Pancreas (tissue), 10 donors: Measurements from ENCODE around the gene CROCC2. TPM values are rescaled to one million over a fixed set of nuclear protein-coding genes. Genes with fewer than 3 reads are reported as not detected.

Source experiments
- ATAC-seq, 4 donors: fragments of 200-7000 bp; cut with Tn5 transposase; one replicate each; pipeline versions ENCODE4 v1.8.0 to v1.9.1; 2020; ENCODE audit warnings: mild to moderate bottlenecking in 4 of 4, moderate library complexity in 4 of 4
- DNase-seq, 6 donors: peaks; one replicate each; pipeline ENCODE4 v3.0.0-alpha.2; 2020
- FAIRE-seq: peaks from 2 replicates; lab custom pipeline; 2012; peaks lifted over from hg19 to GRCh38; lab: Jason Lieb, UNC
- H3K27ac ChIP-seq, 4 donors: fragments of 200-600 bp; sonication (generic); 1 replicate in 3 of 4; 2 replicates in 1 of 4; pipeline versions ENCODE4 v1.5.0 to v1.8.0; 2020
- H3K27me3 ChIP-seq, 4 donors: fragments of 200-600 bp; one replicate each; pipeline ENCODE4 v1.8.0; 2021
- H3K36me3 ChIP-seq, 3 donors: fragments of 200-600 bp; sonication (generic) in 1 of 3; one replicate each; pipeline versions ENCODE4 v1.5.0 to v1.8.0; 2020 to 2021
- H3K4me1 ChIP-seq, 3 donors: fragments of 200-600 bp; one replicate each; pipeline ENCODE4 v1.8.0; 2021
- H3K4me3 ChIP-seq, 4 donors: fragments of 200-600 bp; sonication (generic) in 2 of 4; one replicate each; pipeline versions ENCODE4 v1.5.0 to v1.8.0; 2020 to 2021
- H3K9me3 ChIP-seq, 4 donors: fragments of 200-600 bp; one replicate each; pipeline ENCODE4 v1.8.0; 2021
- CTCF ChIP-seq, 4 donors: fragments of 200-600 bp; sonication (generic) in 3 of 4; IDR thresholded peaks; one replicate each; pipeline versions ENCODE4 v1.5.0 to v1.8.0; 2021; ENCODE audit warnings: antibody characterized with exemption in 4 of 4
- whole genome bisulfite sequencing, 2 donors: extraction: QIAGEN DNeasy Blood & Tissue Kit; methylation state at CpG; one replicate each; pipeline ENCODE4 v1.1.7; 2013; 5-methylcytosine and 5-hydroxymethylcytosine counted together
- intact Hi-C, 3 donors: fragments of 100-400 bp; cut with DNase I; formaldehyde crosslinking; loops; one replicate each; pipeline versions ENCODE4 v1.11.1 to v1.14.2; 2022
- polyA plus RNA-seq, 2 donors: library from polyadenylated mRNA; stranded (reverse); fragments of 200-250 nt; gene quantifications; one replicate each; pipeline ENCODE4 v1.2.3, GENCODE V29; 2013
- total RNA-seq, 6 donors: library from RNA; stranded (reverse); fragmentation: NEBNext Ultra II Directional in 4 of 6; extraction: Animal tissue kit (Norgen Biotek cat#: 25700) in 4 of 6; gene quantifications; one replicate each; pipeline versions ENCODE4 v1.2.1 to v1.2.4, GENCODE V29; 2021 to 2023
- donor health status: healthy with polysubstance abuse.
- donor health status: DM: no; HTN: no; CAD: no; lungs with moderate emphysema.
- donor health status: DM: no; HTN: no; CAD: no.
- donor health status: control.
- donor health status: control.
- donor health status: Bipolar disorder and iron deficiency.
- donor health status: DM: yes; HTN: yes; CAD: no.
- donor health status: DM: no; HTN: no; CAD: no.
- donor health status: DM: no; HTN: no; CAD: no.
- donor health status: DM: yes; HTN: yes; CAD: no.

The CROCC2 gene
- total and polyA plus RNA-seq, 8 donors, result 0.04 to 0.05 (median 0.04) TPM; not detected in 5

GRCh38 chr2:241041589-241042158, 135.5 kb downstream of the CROCC2 start:
- DNase-seq, result no peak
- H3K27ac ChIP-seq, result no peak overlapping the region
- intact Hi-C loops, result no loop called here
- ATAC-seq, result no peak
- TF ChIP-seq CTCF (IDR thresholded peaks at IDR 0.05), result no peak
- H3K36me3 ChIP-seq, result no peaks in the 10 kb centered on the region
- FAIRE-seq, result no peak
- no peaks in the 10 kb centered on the region for H3K27me3 ChIP-seq
- H3K4me1 ChIP-seq, result peaks cover 0 to 3% (median 0%) of the 10 kb centered on the region in 3 donors
- H3K4me3 ChIP-seq, result no peak overlapping the region
- WGBS, 2 donors, result 86 to 89% methylated on average over 5 of the region's 5 CpGs
- H3K9me3 ChIP-seq, result no peaks in the 10 kb centered on the region

Other genes starting within 250 kb of the CROCC2 start
- gene AQP12B, start 223.5 kb upstream of the CROCC2 start, total RNA-seq, result 100 to 1,000 TPM in 4 of 6 donors, 10 to 100 TPM in 2; 54.2 to 240 (median 132) TPM
- 100 to 1,000 TPM; 158 to 217 TPM for gene AQP12B, start 223.5 kb upstream of the CROCC2 start, polyA plus RNA-seq
- 100 to 1,000 TPM in 4 of 6 donors, 10 to 100 TPM in 2; 46.6 to 163 (median 104) TPM for gene AQP12A, start 214.5 kb upstream of the CROCC2 start, total RNA-seq
- 100 to 1,000 TPM; 284 to 744 TPM for gene AQP12A, start 214.5 kb upstream of the CROCC2 start, polyA plus RNA-seq
- 10 to 100 TPM; 46.4 to 76.0 (median 64.6) TPM for gene KIF1A, start 86.1 kb upstream of the CROCC2 start, total RNA-seq
- gene KIF1A, start 86.1 kb upstream of the CROCC2 start, polyA plus RNA-seq, result 10 to 100 TPM; 32.4 to 62.9 TPM
- gene AGXT, start 37.5 kb upstream of the CROCC2 start, total RNA-seq, result under 1 TPM in 1 of 6 donors, not detected in 5; 0.76 TPM
- under 1 TPM; 0.07 to 0.08 TPM for gene AGXT, start 37.5 kb upstream of the CROCC2 start, polyA plus RNA-seq
- 1 to 10 TPM in 2 of 6 donors, under 1 TPM in 4; 0.14 to 1.5 (median 0.45) TPM for gene MAB21L4, start 10.2 kb upstream of the CROCC2 start, total RNA-seq
- gene MAB21L4, start 10.2 kb upstream of the CROCC2 start, polyA plus RNA-seq, result 1 to 10 TPM; 2.0 TPM
- gene SNED1, start 92.3 kb downstream of the CROCC2 start, total RNA-seq, result 10 to 100 TPM in 2 of 6 donors, 1 to 10 TPM in 4; 6.6 to 19.2 (median 9.6) TPM
- gene SNED1, start 92.3 kb downstream of the CROCC2 start, polyA plus RNA-seq, result 10 to 100 TPM; 12.9 to 13.2 TPM
- gene MTERF4, start 196.0 kb downstream of the CROCC2 start, total RNA-seq, result 10 to 100 TPM; 14.0 to 22.9 (median 14.8) TPM
- 10 to 100 TPM; 22.4 to 36.8 TPM for gene MTERF4, start 196.0 kb downstream of the CROCC2 start, polyA plus RNA-seq
- 10 to 100 TPM in 2 of 6 donors, 1 to 10 TPM in 4; 3.7 to 12.3 (median 8.9) TPM for gene PASK, start 243.1 kb downstream of the CROCC2 start, total RNA-seq
- gene PASK, start 243.1 kb downstream of the CROCC2 start, polyA plus RNA-seq, result 10 to 100 TPM in 1 of 2 donors, 1 to 10 TPM in 1; 9.0 to 14.5 TPM
- 10 to 100 TPM; 21.5 to 38.7 (median 31.5) TPM for gene PPP1R7, start 244.1 kb downstream of the CROCC2 start, total RNA-seq
- 10 to 100 TPM; 28.5 to 37.1 TPM for gene PPP1R7, start 244.1 kb downstream of the CROCC2 start, polyA plus RNA-seq